Keratinocyte (primary cell): ENCODE results near the gene ZNF212.

Source experiments
- CTCF ChIP-seq, 3 experiments: IDR thresholded peaks in 1 of 3; conservative IDR thresholded peaks in 1 of 3; optimal IDR thresholded peaks in 1 of 3; 2 replicates in 2 of 3; 3 replicates in 1 of 3; pipeline versions ENCODE3 to v1.5.1; 2011; ENCODE audit warnings: low read length in 3 of 3, mild to moderate bottlenecking in 3 of 3, moderate library complexity in 2 of 3, control low read depth in 1 of 3, inconsistent platforms in 1 of 3; ENCODE audit not compliant: insufficient read depth in 2 of 3; ENCODE audit errors: extremely low read depth in 1 of 3
- EZH2 ChIP-seq: IDR thresholded peaks from one replicate; pipeline ENCODE4 v1.6.1; 2012; ENCODE audit warnings: inconsistent platforms, mild to moderate bottlenecking, low read length, moderate library complexity

GRCh38 chr7:149285603-149286002 is 46.2 kb downstream of the ZNF212 start:
- no peak for TF ChIP-seq CTCF (optimal IDR thresholded peaks at IDR 0.05 in 1 of 3, IDR thresholded peaks at IDR 0.05 in 1 of 3, conservative IDR thresholded peaks at IDR 0.05 in 1 of 3; ENCODE audit: extremely low read depth in 1 of 3, insufficient read depth in 2 of 3, low read length in 3 of 3)
- TF ChIP-seq EZH2 = no peak
